OCI-LY3 (cell line): ENCODE data around the gene PILRA.

Experiments used
- H2AFZ ChIP-seq: fragments of 200-600, 300-600 bp; shearing (Covaris generic); 2 replicates; pipeline ENCODE4 v1.6.0; 2014; ENCODE audit warnings: antibody characterized with exemption, low read depth, low read length
- H3K27ac ChIP-seq: fragments of 200-600, 300-600 bp; sonication (generic); 2 replicates; pipeline ENCODE4 v1.5.1; 2014; ENCODE audit warnings: mild to moderate bottlenecking, low read length, moderate library complexity, mixed read lengths
- H3K27me3 ChIP-seq: fragments of 200-600, 300-600 bp; sonication (generic); 2 replicates; pipeline ENCODE4 v1.6.1; 2014; ENCODE audit warnings: low read depth, low read length, mixed read lengths
- H3K36me3 ChIP-seq: fragments of 200-600, 300-600 bp; sonication (generic); replicated peaks from 2 replicates; pipeline ENCODE3; 2014; ENCODE audit warnings: low read depth, low read length, mixed read lengths
- H3K4me1 ChIP-seq: fragments of 300-600, 200-600 bp; sonication (generic); 2 replicates; pipeline ENCODE4 v1.6.1; 2014; ENCODE audit warnings: low read length, mixed read lengths
- H3K4me2 ChIP-seq: fragments of 200-600, 300-600 bp; sonication (generic); 2 replicates; pipeline ENCODE4 v1.6.1; 2014; ENCODE audit warnings: low read length, mixed read lengths
- H3K4me3 ChIP-seq: fragments of 300-600, 200-600 bp; sonication (generic); 2 replicates; pipeline ENCODE4 v1.5.1; 2014; ENCODE audit warnings: antibody characterized with exemption, mild to moderate bottlenecking, low read length, moderate library complexity
- H3K79me2 ChIP-seq: fragments of 300-600, 200-600 bp; shearing (Covaris generic); 2 replicates; pipeline ENCODE4 v1.6.1; 2014; ENCODE audit warnings: mild to moderate bottlenecking, low read length, mixed read lengths
- H3K9ac ChIP-seq: fragments of 300-600, 200-600 bp; shearing (Covaris generic); 2 replicates; pipeline ENCODE4 v1.6.0; 2014; ENCODE audit warnings: mild to moderate bottlenecking, low read length, moderate library complexity
- H3K9me3 ChIP-seq: fragments of 200-600, 300-600 bp; shearing (Covaris generic); 2 replicates; pipeline ENCODE4 v1.6.1; 2014; ENCODE audit warnings: low read length, mixed read lengths; ENCODE audit not compliant: insufficient read depth
- H4K20me1 ChIP-seq: fragments of 200-600, 300-600 bp; sonication (generic); 2 replicates; pipeline ENCODE4 v1.6.1; 2016; ENCODE audit warnings: low read length, mixed read lengths; ENCODE audit not compliant: insufficient read depth
- CTCF ChIP-seq: fragments of 200-600, 300-600 bp; sonication (generic); IDR thresholded peaks from 2 replicates; pipeline ENCODE4 v1.5.1; 2014; ENCODE audit warnings: antibody characterized with exemption, low read length, low read depth
- EZH2phosphoT487 ChIP-seq: fragments of 200-600 bp; shearing (Covaris generic); IDR thresholded peaks from 2 replicates; pipeline ENCODE4 v1.6.1; 2018; ENCODE audit warnings: antibody characterized with exemption, mixed run types, low read depth

The PILRA gene

GRCh38 chr7:100418930-100419659, 45.8 kb downstream of the PILRA start:
- Histone ChIP-seq H3K79me2 (no peaks in the 10 kb centered on the region), H3K36me3 (peaks cover 2% of the 10 kb centered on the region), H3K27ac (peak overlapping the region; percentile 61), H4K20me1 (no peaks in the 10 kb centered on the region), H3K4me3 (no peak overlapping the region), H3K9ac (peak overlapping the region; percentile 28; the same call in 1 of the 2 replicates), H3K4me2 (peak overlapping the region; percentile 44), H3K27me3 (no peaks in the 10 kb centered on the region), H3K9me3 (no peaks in the 10 kb centered on the region), H2AFZ (no peak overlapping the region), H3K4me1 (peaks cover 44% of the 10 kb centered on the region)
- TF ChIP-seq EZH2phosphoT487 (no peak), CTCF (no peak)

- Histone ChIP-seq H3K27me3 (no peaks in the 10 kb centered on the region), H3K4me2 (peak overlapping the region; percentile 44), H2AFZ (no peak overlapping the region), H3K4me1 (peaks cover 42% of the 10 kb centered on the region), H4K20me1 (no peaks in the 10 kb centered on the region), H3K9ac (peak overlapping the region; percentile 28; the same call in 1 of the 2 replicates), H3K4me3 (no peak overlapping the region), H3K9me3 (no peaks in the 10 kb centered on the region), H3K27ac (peak overlapping the region; percentile 61), H3K36me3 (peaks cover 3% of the 10 kb centered on the region), H3K79me2 (no peaks in the 10 kb centered on the region)
- TF ChIP-seq EZH2phosphoT487 = no peak
- TF ChIP-seq CTCF = no peak
Observed at GRCh38 chr7:100419660-100420226, 46.5 kb downstream of the PILRA start.

- peaks cover 43% of the 10 kb centered on the region for H3K4me1 ChIP-seq
- H4K20me1 ChIP-seq = no peaks in the 10 kb centered on the region
- peak overlapping the region; percentile 31 for H3K4me2 ChIP-seq
- H2AFZ ChIP-seq = peak overlapping the region; percentile 68; the same call in 1 of the 2 replicates
- no peak overlapping the region for H3K4me3 ChIP-seq
- H3K9ac ChIP-seq = peak overlapping the region; percentile 45
- no peaks in the 10 kb centered on the region for H3K9me3 ChIP-seq
- peak overlapping the region; percentile 81 for H3K27ac ChIP-seq
- TF ChIP-seq EZH2phosphoT487 (no peak), CTCF (no peak)
- no peaks in the 10 kb centered on the region for H3K27me3 ChIP-seq
- H3K36me3 ChIP-seq = peaks cover 3% of the 10 kb centered on the region
- H3K79me2 ChIP-seq = no peaks in the 10 kb centered on the region
Observed at GRCh38 chr7:100423315-100423714, 50.0 kb downstream of the PILRA start.

GRCh38 chr7:100425347-100425746, 52.1 kb downstream of the PILRA start:
- Histone ChIP-seq H3K4me2 (no peak overlapping the region), H2AFZ (no peak overlapping the region), H3K79me2 (peaks cover 11% of the 10 kb centered on the region), H3K27me3 (no peaks in the 10 kb centered on the region), H3K4me1 (peaks cover 24% of the 10 kb centered on the region), H3K9ac (no peak overlapping the region), H3K36me3 (peaks cover 3% of the 10 kb centered on the region), H3K4me3 (no peak overlapping the region), H4K20me1 (no peaks in the 10 kb centered on the region), H3K9me3 (no peaks in the 10 kb centered on the region), H3K27ac (no peak overlapping the region)
- no peak for TF ChIP-seq EZH2phosphoT487
- TF ChIP-seq CTCF = no peak
